Measurements from ENCODE around the gene RTN4IP1. TPM values are rescaled to one million over a fixed set of nuclear protein-coding genes. Genes with fewer than 3 reads are reported as not detected.

Gene RTN4IP1
- total RNA-seq, 2 donors from 2014 or later = 7.1 to 8.9 TPM

- no peak overlapping the region for H3K27ac Mint-ChIP-seq
- no peaks in the 10 kb centered on the region for H3K9me3 Mint-ChIP-seq
- H3K36me3 Mint-ChIP-seq (ENCODE audit: low read depth) = peaks cover 49% of the 10 kb centered on the region
- no peak overlapping the region for H3K4me3 Mint-ChIP-seq
- no peak for TF ChIP-seq CTCF (conservative IDR thresholded peaks at IDR 0.05)
- no peak for DNase-seq
- H3K4me3 ChIP-seq (ENCODE audit: low read length) = no peak overlapping the region
- 93 to 95% methylated on average over 3 to 4 of the region's 4 CpGs for WGBS, 2 experiments (ENCODE audit: insufficient coverage in 1 of 2, insufficient read length in 1 of 2)
- no peaks in the 10 kb centered on the region for H3K9me3 ChIP-seq (ENCODE audit: control insufficient read depth, low read length)
- H3K4me1 Mint-ChIP-seq = no peaks in the 10 kb centered on the region
- H3K27me3 ChIP-seq (ENCODE audit: control insufficient read depth, insufficient read depth, low read length, poor library complexity, severe bottlenecking) = no peaks in the 10 kb centered on the region
- H3K27me3 Mint-ChIP-seq (ENCODE audit: insufficient read depth) = no peaks in the 10 kb centered on the region
- H3K36me3 ChIP-seq (ENCODE audit: control insufficient read depth, insufficient read depth, low read length) = peaks cover 49% of the 10 kb centered on the region
- H3K9ac ChIP-seq (ENCODE audit: extremely low read depth, low read length, poor library complexity, severe bottlenecking) = no peak overlapping the region
- H3K4me1 ChIP-seq (ENCODE audit: control insufficient read depth, insufficient read depth, low read length) = no peaks in the 10 kb centered on the region
- H3K27ac ChIP-seq (ENCODE audit: low read depth, low read length) = no peak overlapping the region
Observed at GRCh38 chr6:106642476-106642875, 13.2 kb upstream of the RTN4IP1 start.

- H3K27ac Mint-ChIP-seq = no peak overlapping the region
Observed at GRCh38 chr6:106639812-106640211, 10.5 kb upstream of the RTN4IP1 start.

GRCh38 chr6:106637717-106638341, 8.5 kb upstream of the RTN4IP1 start:
- no peak overlapping the region for H3K4me3 ChIP-seq (ENCODE audit: low read length)
- H3K27me3 Mint-ChIP-seq (ENCODE audit: insufficient read depth) = no peaks in the 10 kb centered on the region
- H3K9me3 Mint-ChIP-seq = no peaks in the 10 kb centered on the region
- H3K36me3 Mint-ChIP-seq (ENCODE audit: low read depth) = peaks cover 14% of the 10 kb centered on the region
- H3K4me3 Mint-ChIP-seq = no peak overlapping the region
- H3K36me3 ChIP-seq (ENCODE audit: control insufficient read depth, insufficient read depth, low read length) = peaks cover 23% of the 10 kb centered on the region
- no peaks in the 10 kb centered on the region for H3K4me1 ChIP-seq (ENCODE audit: control insufficient read depth, insufficient read depth, low read length)
- H3K27me3 ChIP-seq (ENCODE audit: control insufficient read depth, insufficient read depth, low read length, poor library complexity, severe bottlenecking) = no peaks in the 10 kb centered on the region
- H3K9ac ChIP-seq (ENCODE audit: extremely low read depth, low read length, poor library complexity, severe bottlenecking) = no peak overlapping the region
- no peak overlapping the region for H3K27ac Mint-ChIP-seq
- H3K4me1 Mint-ChIP-seq = no peaks in the 10 kb centered on the region
- DNase-seq = no peak
- no peaks in the 10 kb centered on the region for H3K9me3 ChIP-seq (ENCODE audit: control insufficient read depth, low read length)
- H3K27ac ChIP-seq (ENCODE audit: low read depth, low read length) = no peak overlapping the region
- 75 to 80% methylated on average over 5 to 6 of the region's 6 CpGs for WGBS, 2 experiments (ENCODE audit: insufficient coverage in 1 of 2, insufficient read length in 1 of 2)
- no peak for TF ChIP-seq CTCF (conservative IDR thresholded peaks at IDR 0.05)

More at GRCh38 chr6:106639812-106640211, 10.5 kb upstream of the RTN4IP1 start:
- no peak for DNase-seq
- H3K4me1 Mint-ChIP-seq = no peaks in the 10 kb centered on the region
- WGBS, 2 experiments (ENCODE audit: insufficient coverage in 1 of 2, insufficient read length in 1 of 2) = 87 to 100% methylated on average over 3 to 4 of the region's 4 CpGs
- Histone ChIP-seq H3K27me3 (ENCODE audit: control insufficient read depth, insufficient read depth, low read length, poor library complexity, severe bottlenecking) (no peaks in the 10 kb centered on the region), H3K9me3 (ENCODE audit: control insufficient read depth, low read length) (no peaks in the 10 kb centered on the region), H3K27ac (ENCODE audit: low read depth, low read length) (no peak overlapping the region), H3K36me3 (ENCODE audit: control insufficient read depth, insufficient read depth, low read length) (peaks cover 33% of the 10 kb centered on the region), H3K9ac (ENCODE audit: extremely low read depth, low read length, poor library complexity, severe bottlenecking) (no peak overlapping the region), H3K4me3 (ENCODE audit: low read length) (no peak overlapping the region), H3K4me1 (ENCODE audit: control insufficient read depth, insufficient read depth, low read length) (no peaks in the 10 kb centered on the region)
- no peak for TF ChIP-seq CTCF (conservative IDR thresholded peaks at IDR 0.05)
- H3K36me3 Mint-ChIP-seq (ENCODE audit: low read depth) = peaks cover 29% of the 10 kb centered on the region
- H3K4me3 Mint-ChIP-seq = no peak overlapping the region
- no peaks in the 10 kb centered on the region for H3K9me3 Mint-ChIP-seq
- no peaks in the 10 kb centered on the region for H3K27me3 Mint-ChIP-seq (ENCODE audit: insufficient read depth)

All from endodermal cell (in vitro differentiated cells).